Left forelimb (tissue), 1 donor: Measurements from ENCODE around the gene SARDH.

Experiments used
- DNase-seq: peaks from one replicate; pipeline ENCODE4 v3.0.0-alpha.2; 2018; ENCODE audit warnings: low spot score

SARDH gene

DNA sequence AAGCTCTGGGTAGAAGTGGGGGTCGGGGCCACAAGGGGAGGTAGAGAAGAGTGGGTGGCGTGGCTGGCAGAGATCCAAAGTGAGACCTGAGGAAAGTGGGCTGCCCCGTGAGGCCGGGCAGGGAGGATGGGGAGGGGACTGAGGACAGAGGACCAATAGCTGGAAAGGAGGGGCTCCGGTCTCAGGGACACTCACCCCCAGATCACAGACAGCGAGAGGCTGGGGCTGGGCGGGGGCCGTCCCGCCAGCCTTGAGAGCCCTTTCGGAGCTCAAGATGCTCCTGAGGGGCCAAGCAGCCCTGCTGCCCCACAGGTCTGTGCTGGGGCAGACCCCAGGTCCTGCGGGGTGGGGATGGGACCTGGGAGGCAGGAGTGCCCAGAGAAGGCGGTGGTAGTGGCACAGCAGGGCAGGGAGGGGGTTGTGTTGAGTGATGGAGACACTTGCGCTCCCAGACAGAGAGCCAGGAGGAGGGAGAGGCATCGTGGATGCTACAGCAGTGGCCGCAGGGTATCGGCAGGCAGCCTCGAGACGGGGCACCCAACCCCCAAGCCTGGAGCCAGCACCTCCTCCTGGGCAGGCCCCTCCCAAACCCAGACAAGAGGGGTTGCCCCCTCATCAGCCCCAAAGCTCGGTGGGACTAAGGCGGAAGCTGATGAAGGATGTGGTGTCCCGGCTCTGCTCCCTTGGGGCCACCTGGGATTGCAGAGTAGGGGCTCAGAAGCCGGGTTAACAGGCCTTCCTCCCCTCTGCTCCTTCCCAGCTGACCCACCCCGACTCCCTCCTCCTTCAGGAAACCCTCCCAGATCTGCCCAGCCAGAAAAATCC is 3.4 kb downstream of the SARDH start:
- peak; percentile 47 for DNase-seq

DNA sequence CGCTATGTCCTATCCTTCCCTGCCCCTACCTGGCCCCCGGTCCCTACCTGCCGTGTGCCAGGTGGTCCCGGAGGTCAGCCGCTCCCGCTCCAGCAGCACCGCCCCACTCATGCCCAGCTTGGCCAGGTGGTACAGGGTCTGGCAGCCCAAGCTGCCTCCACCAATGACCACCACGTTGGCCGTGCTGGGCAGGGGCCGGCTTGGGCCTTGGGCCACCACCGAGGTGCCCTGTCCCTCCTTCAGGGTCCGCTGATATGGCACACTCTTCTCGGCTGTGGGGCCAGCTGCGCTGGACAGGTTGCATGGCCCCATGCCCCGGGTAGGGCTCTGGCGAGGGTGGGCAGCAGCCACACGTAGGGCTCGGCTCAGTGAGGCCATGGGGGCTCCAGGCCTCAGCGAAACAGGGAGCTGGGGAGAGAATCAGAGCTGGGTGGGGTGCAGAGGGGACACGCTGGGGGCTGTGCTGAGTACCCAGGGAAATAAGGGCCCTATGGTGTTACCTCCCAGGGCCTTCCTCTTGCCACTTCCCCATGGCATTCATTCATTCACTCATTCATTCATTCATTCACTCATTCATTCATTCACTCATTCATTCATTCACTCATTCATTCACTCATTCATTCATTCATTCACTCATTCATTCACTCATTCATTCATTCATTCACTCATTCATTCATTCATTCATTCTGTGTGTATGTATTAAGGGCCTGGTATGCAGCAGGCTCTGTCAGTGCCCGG is 4.2 kb downstream of the SARDH start:
- DNase-seq: peak; percentile 60

DNA sequence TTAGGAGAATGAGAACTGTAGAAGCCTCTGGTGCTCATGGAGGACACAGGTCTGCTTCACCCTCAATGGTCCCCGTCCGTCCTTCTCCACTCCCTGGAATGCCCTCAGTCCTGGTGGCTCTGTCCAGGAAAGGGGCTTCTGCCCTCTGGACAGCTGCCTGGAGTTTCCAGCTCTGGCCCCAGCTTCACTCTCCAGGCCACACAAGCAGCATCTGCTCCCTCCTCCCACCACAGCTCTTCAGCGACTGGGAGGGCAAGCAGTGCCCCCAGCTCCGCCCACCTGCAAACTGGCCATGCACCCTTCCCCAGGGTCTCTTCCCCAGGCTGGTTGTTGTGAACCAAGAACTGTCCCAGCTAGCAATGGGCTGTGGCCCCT is 4.7 kb downstream of the SARDH start:
- peak; percentile 56 for DNase-seq

DNA sequence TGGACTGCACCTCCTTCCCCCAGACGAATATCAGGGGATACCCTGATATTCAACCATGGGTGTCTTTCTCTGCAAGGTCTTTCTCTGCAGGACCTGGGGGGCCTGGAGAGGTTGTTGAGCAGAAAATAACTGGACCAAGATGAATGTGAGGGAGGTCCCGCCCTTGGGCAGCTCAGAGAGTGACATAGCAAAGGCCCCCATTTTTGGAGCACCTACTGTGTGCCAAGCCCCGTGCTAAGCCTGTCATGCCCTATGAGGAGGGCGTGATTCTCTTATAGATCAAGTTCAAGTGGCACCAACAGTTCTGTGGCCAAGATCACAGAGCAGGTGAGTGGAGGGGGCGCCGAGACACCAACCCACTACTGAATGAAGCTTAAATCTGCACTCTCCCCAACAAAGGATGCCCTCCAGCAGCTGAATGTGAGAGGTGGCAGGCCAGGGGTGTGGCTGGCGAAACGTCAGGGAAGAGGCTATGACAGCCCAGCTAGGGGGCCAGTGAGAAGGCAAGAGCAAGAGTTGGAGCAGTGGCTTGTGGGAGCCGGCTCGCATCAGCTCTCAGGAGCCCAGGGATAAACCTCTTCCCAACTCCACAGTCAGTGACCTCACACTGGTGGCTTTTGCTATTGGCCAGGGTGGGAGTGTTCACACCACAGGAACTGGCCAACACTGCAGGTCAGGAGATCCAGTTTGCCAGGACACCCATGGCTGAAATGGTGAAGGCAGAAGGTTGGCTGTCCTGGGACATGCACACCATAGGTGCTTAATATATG is 5.3 kb downstream of the SARDH start:
- DNase-seq: peak; percentile 61

DNA sequence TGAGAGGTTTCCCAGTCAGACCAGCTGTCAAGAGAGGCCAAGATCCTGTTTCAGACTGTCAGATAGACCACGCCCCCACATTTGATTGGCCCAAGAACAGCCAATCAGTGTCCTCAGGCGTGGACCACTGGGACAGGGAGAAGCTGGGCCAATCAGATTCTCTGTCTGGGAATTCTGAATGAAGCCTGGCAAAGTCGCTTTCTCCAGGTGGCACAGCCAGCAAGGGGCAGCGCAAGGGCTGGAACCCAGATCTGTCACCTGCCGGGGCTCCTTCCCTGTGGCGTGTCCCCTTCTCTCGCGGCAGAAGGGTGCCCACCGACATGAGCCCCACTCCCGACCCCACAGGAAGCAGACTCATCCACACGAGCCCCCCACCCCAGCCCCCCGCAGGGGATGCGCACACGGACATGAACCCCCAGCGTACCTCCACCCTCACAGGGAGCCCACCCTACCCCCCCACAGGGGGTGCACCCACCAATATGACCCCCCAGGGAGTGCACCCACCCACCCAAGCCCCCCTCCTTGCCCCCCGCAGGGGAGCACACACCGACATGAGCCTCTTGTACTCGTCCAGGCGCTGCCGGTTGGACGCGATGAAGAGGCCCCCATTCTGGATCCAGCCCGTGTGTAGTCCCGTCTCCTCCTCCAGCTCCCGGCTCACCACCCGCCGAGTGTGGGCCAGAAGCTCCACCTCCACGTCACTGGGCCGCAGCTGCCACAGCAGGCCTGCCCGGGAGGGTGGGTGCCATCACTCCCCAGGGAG is 6.1 kb downstream of the SARDH start:
- DNase-seq: peak; percentile 62

DNA sequence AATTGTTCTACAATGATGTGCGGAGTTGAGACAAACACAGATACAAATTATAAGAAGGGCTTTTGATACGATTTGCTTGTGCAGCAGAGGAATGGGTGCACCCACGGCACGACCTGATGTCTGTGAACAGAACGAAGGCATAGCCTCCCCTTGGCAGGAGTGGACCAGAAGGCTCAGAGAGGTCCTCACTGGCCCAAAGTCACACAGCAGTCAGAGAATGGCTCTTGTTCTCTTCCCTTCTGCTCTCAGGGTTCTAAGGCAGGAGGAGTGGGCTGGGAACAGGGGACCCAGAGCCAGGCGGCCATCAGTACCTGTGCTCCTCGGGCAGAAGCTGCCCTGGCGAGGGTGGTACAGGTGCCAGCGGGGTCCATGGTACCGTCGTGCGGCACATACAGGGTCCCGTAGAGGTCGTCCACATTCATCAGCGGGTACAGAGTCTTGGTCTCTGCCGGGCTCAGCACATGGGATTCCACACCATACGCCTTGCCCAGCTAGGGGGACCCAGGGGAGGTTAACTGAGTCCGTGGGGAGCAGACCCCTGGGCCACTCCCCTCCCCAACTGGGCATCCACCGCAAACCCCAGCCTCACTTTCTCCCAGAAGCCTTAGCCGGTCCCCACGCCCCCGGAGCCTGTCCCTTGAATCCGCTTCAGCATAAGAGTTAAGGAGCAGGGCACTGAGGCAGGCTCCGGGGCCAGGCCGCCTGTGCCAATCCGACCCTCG is 7.0 kb downstream of the SARDH start:
- DNase-seq: peak; percentile 59

DNA sequence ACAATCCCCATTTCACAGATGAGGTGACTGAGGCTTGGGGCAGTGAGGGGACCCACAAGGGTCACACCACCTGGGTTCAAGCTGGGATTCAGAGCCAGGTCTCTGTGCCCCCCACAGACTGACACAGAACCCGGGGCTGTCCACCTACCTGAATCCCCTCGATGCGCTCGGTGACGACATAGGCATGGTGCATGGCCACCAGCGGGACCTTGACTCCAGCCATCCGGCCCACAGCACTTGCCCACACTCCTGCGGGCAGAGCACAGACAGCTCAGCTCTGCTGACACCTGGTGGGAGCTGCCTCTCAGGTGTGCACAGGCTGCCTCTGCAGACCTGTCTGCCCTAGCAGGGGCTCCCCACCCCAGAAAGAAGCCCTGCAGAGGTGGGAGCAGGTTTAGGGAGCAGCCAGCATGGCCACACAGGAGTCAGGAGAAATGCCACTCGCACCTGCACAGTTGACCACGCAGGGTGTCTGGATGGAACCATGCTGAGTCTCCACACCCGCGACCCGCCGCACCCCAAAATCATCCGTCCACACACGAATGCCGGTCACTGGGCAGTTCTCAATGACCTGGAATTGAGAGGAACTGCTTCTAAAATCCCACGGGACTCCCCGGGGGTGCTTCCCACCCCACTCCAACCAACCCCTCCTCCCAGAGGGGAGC is 8.4 kb downstream of the SARDH start:
- peak; percentile 50 for DNase-seq

DNA sequence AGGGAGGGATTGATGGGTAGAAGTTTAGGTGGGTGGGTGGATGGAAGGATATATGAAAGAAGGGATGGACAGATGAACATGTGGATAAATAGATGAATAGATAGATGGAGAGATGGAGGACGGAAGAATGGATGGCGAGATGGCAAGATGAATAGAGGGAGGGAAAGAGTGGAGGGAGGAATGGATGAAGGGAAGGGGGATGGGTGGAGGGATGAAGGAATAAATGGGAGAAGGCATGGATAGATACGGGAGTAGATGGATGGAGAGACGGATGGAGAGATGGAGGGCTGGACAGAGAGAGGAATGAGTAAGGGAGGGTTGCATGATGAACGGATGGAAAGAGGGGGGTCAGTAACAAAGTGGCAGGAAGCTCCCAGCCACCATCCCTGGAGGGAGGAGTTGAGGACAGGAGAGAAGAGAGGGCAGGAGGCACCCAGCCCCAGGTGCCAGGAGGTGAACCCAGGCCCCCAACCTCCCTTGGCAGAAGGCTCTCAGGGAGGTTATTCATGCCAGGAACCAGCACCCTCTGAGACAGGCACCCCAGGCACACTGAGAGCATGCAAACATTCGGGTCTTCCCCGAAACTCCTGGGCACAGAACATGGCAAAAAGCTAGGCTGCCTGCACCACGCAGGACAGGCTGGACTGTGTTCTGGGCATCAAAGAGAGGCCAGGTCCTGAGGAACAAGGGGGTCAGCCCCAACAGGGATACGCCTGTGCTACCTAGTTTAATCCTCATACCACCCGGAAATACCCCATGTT is 9.1 kb downstream of the SARDH start:
- DNase-seq: peak; percentile 51

DNA sequence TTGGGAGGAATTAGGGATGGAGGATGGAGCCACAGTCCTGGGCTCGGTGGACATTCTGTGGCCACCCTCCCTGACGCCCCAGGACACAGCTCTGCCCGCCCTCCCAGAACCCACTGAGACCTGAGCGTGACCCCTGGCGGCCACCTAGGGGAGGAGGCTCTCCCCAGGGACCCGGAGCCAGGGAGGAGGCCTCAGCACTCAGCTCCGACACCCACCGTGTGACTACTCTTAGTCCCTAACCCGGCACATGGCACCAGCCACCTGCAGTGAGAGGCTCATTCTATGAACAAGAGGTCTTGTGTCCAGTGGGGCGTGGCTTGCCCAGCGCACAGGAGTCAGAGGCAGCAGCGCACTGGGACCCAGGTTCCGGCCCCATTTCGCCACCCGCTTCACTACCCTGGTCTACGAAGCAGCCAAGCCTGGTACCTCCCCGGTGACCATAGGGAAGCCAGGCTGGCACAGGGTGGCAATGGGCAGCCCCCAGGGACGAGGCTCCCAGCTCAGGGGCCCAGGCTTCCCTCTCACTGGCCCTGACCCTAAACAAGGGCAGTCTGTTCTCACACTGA is 10.2 kb downstream of the SARDH start:
- peak; percentile 65 for DNase-seq

DNA sequence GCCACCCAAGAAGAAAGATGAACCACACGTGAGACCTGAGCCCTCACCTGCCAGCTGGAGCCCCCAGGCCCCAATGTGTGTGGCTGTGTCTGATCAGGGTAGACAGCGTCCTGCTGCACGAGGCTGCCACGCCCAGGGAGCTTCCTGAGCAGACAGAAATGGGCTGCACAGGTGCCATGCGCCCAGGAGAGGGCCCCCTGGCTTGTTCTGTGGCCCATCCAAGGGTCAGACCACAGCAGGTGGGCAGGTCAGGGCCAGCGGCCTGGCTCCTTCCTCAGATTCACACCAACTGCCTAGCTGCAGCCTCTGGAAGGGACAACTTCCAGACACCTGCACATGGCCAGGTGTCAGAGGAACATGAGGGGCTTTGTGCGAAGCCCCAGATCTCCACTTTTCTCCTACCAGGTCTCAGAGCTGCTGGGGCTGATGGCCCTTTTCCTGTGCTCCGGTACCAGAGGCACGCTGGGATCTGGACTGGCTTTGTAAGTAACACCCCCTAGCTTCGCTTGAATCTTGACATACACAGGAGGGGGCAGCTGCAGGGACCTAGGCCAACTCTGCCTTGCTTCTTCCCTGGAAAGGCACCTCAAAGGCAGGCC is 10.8 kb downstream of the SARDH start:
- DNase-seq: peak; percentile 61

DNA sequence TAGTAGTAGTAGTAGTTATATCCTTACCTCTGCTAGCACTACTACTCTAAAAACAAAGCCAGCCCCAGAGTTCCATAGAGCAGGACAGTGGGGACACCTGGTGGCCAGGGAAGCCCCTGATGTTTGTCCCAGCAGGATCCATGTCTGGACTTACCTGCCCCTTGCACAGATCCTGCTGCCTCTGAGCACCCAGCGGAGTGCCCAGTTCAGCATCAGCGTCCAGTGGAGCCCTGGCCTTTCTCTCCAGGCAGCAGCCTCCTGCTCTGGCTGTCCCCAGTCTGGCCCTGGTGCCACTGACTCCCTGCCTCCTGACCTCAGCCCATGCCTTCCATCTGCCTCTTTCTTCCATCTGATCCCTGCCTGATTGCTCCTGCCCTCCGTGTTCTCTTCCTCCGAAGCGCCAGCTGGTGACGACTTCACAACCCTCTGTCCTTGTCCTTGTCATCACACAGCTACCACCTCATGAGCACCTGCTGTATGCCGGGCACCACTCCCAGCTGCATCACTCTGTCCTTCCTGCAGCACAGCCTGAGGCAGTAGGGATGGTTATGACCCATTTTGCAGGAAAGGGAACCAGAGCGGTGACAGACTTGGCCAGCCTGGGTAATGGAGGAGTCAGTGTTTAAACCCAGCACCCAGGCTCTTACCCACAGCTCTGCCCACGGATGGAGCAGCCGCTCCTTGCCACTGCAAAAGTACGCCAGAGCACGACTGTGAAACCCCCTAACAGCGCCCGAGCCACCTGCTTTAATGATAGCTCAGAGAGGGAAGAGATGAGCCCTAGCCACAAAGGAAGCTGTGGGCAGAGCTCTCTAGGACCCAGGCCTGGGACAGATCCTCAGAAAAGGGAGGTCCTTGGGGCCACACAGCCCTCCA is 11.5 kb downstream of the SARDH start:
- DNase-seq: peak; percentile 74

DNA sequence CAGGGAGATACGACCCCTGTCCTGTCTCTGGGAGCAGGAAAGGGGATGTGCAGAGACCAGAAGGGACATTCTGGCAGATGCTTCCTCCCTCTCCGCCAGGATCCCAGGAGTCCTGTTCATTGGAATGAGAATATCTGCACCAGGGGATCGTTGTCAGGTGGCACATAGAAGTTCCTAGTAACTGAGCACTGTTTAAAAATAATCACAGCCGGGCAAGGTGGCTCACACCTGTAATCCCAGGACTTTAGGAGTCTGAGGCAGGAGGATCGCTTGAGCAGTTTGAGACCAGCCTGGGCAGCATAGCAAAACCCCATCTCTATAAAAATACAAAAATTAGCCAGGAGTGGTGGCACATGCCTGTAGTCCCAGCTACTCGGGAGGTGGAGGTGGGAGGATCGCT is 12.3 kb downstream of the SARDH start:
- DNase-seq: peak; percentile 3

DNA sequence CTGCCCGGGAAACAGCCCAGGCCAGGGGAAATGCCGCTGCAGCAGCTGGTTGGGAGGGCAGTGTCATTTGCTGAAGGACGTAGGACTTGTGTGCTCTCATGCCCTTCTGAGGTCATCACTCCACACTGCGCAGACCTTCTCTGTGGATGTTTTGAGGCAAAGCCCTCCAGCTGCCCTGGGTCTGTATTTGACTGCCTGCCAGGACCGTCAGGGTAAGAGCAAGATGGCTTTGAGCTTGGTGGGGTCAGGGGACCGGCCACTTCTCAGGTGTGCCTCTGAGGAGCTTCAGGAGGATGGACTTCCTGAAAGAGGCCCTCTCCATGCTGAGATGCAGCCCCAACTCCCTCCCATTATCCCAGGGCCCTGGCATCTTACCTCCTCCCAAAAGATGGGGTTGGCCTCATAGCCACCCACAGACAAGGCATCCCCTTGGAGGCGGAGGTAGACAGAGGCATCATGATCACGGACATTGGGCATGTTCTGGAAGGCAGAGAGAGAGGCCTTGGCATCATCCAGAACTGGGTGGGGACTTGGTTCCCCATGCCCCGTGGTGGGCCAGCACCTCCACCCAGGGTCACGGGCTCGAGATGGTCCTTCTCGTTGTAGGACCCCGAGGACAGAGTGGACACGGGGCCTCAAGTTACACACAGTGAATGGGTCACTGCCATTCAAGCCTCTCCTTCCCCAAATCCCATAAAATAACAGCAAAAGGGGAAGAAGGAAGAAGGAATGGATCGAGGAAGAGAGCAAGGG is 19.4 kb downstream of the SARDH start:
- peak; percentile 51 for DNase-seq

DNA sequence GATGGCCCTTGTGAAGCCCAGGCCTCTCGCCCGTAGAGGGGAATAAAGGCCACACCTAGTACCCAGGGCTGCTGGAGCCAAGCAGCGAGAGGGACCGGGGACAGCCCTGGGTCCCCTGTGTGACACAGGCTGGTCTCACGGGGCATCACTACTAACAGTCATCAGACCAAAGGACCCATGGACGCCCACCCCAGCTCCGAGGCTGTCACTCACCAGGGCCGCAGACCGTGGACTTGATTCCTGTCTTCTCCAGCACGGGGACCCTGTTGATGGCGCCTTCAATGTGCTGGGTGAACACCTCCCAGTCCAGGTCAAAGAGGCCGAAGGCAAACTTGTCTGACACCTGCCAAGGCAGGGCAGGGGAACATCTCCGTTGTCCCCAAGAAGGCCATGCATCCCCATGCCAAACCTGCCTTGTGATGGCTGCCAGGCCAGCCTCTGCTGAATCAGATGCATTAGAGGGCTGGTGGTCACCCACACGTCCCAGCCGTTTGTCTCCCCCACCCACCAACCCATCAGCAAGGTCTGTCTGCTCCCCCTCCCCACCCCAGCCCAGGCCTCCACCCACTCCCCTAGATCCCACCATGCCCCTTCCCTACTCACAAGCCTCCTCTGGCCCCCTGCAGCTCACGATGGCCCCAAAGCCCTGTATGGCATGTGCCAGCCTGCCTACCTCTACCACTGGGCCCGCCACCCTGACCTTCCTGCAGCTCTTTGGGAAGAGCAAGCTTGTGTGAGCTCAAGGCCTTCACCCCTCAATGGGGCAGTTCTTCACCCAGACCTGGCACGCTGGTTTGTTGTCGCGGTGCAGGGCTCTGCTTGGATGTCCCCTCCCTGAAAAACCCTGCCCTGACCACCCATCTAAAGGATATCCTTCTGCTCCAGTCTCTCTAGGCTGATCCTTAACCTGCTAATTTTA is 20.8 kb downstream of the SARDH start:
- DNase-seq: peak; percentile 66

DNA sequence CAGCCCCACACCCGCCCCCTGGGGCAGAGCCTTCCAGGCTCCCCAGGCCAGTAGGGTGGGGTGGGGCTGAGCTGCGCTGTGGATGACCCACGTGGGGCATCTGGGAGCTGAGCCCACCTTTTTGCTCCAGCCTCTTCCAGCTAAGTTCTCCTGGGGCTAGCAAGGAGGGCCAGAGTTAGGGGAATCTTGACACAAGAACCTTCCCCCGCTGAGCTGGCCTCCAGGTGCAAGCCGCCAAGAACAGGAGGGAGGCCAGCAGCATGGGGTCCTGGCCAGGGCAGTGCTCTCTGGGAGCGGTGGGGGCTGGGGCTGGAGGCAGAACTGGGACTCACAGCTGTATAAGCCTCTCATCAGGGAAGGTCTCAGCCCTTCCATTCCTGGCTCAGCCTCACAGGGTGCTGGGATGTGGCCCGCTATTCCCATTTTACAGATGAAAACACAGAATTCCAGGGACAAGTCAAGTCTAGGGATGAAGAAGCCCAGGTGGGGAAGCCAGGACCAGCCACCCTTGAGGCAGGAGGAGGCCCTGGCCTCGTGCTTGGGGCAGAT is 21.5 kb downstream of the SARDH start:
- DNase-seq: peak; percentile 79
